ENCODE measurements around the gene PSMB1.

PSMB1 gene

GRCh38 chr6:170536671-170537070 is 16.4 kb downstream of the PSMB1 start:
- no peak overlapping the region for H3K27ac ChIP-seq (replicated peaks)
- no peaks in the 10 kb centered on the region for H3K27me3 ChIP-seq (ENCODE audit: insufficient read depth, poor library complexity, severe bottlenecking)
- TF ChIP-seq, protein P1, sequence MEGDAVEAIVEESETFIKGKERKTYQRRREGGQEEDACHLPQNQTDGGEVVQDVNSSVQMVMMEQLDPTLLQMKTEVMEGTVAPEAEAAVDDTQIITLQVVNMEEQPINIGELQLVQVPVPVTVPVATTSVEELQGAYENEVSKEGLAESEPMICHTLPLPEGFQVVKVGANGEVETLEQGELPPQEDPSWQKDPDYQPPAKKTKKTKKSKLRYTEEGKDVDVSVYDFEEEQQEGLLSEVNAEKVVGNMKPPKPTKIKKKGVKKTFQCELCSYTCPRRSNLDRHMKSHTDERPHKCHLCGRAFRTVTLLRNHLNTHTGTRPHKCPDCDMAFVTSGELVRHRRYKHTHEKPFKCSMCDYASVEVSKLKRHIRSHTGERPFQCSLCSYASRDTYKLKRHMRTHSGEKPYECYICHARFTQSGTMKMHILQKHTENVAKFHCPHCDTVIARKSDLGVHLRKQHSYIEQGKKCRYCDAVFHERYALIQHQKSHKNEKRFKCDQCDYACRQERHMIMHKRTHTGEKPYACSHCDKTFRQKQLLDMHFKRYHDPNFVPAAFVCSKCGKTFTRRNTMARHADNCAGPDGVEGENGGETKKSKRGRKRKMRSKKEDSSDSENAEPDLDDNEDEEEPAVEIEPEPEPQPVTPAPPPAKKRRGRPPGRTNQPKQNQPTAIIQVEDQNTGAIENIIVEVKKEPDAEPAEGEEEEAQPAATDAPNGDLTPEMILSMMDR (IDR thresholded peaks at IDR 0.05; ENCODE audit: insufficient read depth, low read length): no peak
- TF ChIP-seq GABPA (IDR thresholded peaks at IDR 0.05; ENCODE audit: low read depth): no peak
- TF ChIP-seq POLR2AphosphoS5 (IDR thresholded peaks at IDR 0.05; ENCODE audit: low read depth): no peak
- no peak for TF ChIP-seq SPI1 (IDR thresholded peaks at IDR 0.05; ENCODE audit: borderline replicate concordance, low read depth)
- TF ChIP-seq REST (IDR thresholded peaks at IDR 0.05; ENCODE audit: insufficient replicate concordance, low read depth): no peak
- DNase-seq (ENCODE audit: low read depth in 1 of 2, low spot score in 1 of 2): no peak
- H3K4me3 ChIP-seq (replicated peaks; ENCODE audit: insufficient read depth, low read length): no peak overlapping the region

DNA sequence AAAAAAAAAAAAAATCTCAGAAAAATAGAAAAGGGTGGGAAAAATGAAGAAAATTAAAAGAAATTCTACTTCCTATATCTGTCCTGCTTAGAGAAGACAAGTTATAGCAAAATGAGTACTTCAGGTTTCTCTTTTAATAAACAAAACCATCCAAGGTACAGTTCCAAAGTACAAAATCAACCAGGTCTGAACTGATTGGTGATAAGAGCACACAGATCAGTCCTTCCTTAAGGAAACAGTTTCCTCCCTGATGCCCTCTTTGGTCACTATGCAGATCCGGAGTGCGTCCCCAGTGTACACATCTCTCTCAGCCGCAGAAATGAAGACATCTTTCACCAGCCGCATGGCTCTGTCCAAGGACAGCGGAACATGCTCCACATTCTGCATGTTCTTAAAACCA is 18.1 kb downstream of the PSMB1 start:
- no peak for DNase-seq (ENCODE audit: low read depth in 1 of 2, low spot score in 1 of 2)
- Histone ChIP-seq H3K27ac (replicated peaks) (no peak overlapping the region), H3K27me3 (ENCODE audit: insufficient read depth, poor library complexity, severe bottlenecking) (no peaks in the 10 kb centered on the region), H3K4me3 (replicated peaks; ENCODE audit: insufficient read depth, low read length) (no peak overlapping the region)
- TF ChIP-seq SPI1 (IDR thresholded peaks at IDR 0.05; ENCODE audit: borderline replicate concordance, low read depth): no peak
- TF ChIP-seq, protein P1 (IDR thresholded peaks at IDR 0.05; ENCODE audit: insufficient read depth, low read length): no peak
- TF ChIP-seq REST (IDR thresholded peaks at IDR 0.05; ENCODE audit: insufficient replicate concordance, low read depth): no peak
- no peak for TF ChIP-seq GABPA (IDR thresholded peaks at IDR 0.05; ENCODE audit: low read depth)
- no peak for TF ChIP-seq POLR2AphosphoS5 (IDR thresholded peaks at IDR 0.05; ENCODE audit: low read depth)

DNA sequence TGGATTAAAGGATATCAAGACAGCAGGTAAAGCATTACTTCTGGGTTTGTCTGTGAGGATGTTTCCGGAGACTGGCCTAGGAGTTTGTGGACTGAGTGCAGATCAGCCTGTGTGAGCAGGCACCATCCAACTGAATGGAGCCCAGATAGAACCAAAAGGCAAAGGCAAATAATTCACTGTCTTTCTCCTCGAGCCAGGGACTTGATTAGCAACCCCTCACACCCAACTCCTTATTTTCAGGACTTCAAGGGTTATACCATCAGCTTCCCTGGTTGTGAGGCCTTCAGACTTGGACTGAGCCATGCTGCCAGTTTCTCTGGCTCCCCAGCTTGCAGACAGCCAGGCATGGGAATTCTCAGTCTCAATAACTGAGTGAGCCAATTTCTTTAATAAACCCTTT is 19.3 kb downstream of the PSMB1 start:
- TF ChIP-seq SPI1 (IDR thresholded peaks at IDR 0.05; ENCODE audit: borderline replicate concordance, low read depth): no peak
- peak; percentile 37; the same call in 1 of the 2 replicates for TF ChIP-seq POLR2AphosphoS5 (IDR thresholded peaks at IDR 0.05; ENCODE audit: low read depth)
- TF ChIP-seq GABPA (IDR thresholded peaks at IDR 0.05; ENCODE audit: low read depth): no peak
- TF ChIP-seq, protein P1 (IDR thresholded peaks at IDR 0.05; ENCODE audit: insufficient read depth, low read length): no peak
- H3K27me3 ChIP-seq (ENCODE audit: insufficient read depth, poor library complexity, severe bottlenecking): no peaks in the 10 kb centered on the region
- no peak overlapping the region for H3K4me3 ChIP-seq (replicated peaks; ENCODE audit: insufficient read depth, low read length)
- no peak for DNase-seq (ENCODE audit: low read depth in 1 of 2, low spot score in 1 of 2)
- no peak overlapping the region for H3K27ac ChIP-seq (replicated peaks)

DNA sequence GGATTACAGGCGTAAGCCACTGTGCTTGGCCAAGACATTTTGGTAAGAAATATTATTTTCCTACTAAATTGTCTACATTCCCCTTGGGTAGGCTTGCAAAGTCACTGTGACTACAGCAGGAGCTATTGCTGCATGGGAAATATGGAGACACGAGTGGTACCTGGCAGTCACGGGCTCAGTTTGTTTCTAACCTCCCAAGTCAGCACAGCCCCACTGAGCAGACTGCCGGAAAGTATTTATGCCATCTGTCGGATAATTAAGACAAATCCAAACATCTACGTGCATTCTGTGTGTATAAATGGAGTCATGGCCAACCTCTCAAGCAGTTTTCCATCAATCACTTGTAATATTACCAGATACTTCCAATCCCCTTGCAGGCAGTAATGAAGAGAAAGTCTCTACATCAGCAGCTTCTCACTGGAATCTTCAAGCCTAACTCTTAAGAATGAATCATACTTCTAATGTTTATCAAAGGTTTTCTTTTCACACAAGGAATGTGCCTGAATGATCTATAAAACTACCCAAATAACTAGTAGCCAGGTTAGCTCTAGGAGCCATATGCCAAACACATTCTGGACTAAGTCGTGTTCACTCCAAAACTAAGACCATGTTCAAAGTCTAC is 20.1 kb downstream of the PSMB1 start:
- H3K27ac ChIP-seq (replicated peaks): no peak overlapping the region
- no peaks in the 10 kb centered on the region for H3K27me3 ChIP-seq (ENCODE audit: insufficient read depth, poor library complexity, severe bottlenecking)
- no peak for TF ChIP-seq SPI1 (IDR thresholded peaks at IDR 0.05; ENCODE audit: borderline replicate concordance, low read depth)
- TF ChIP-seq GABPA (IDR thresholded peaks at IDR 0.05; ENCODE audit: low read depth): no peak
- TF ChIP-seq, protein P1 (IDR thresholded peaks at IDR 0.05; ENCODE audit: insufficient read depth, low read length): no peak
- no peak for TF ChIP-seq POLR2AphosphoS5 (IDR thresholded peaks at IDR 0.05; ENCODE audit: low read depth)
- TF ChIP-seq REST (IDR thresholded peaks at IDR 0.05; ENCODE audit: insufficient replicate concordance, low read depth): no peak
- DNase-seq (ENCODE audit: low read depth in 1 of 2, low spot score in 1 of 2): no peak
- H3K4me3 ChIP-seq (replicated peaks; ENCODE audit: insufficient read depth, low read length): no peak overlapping the region
